ENCODE results near the gene PRMT1. TPM values are rescaled to one million over a fixed set of nuclear protein-coding genes. Genes with fewer than 3 reads are reported as not detected.

The PRMT1 gene
- total RNA-seq, 4 donors from 2014 or later: 102 to 191 (median 144) TPM

GRCh38 chr19:49727217-49728030 is 50.4 kb downstream of the PRMT1 start:
- Histone ChIP-seq H3K36me3 (no peaks in the 10 kb centered on the region), H3K4me3 (no peak overlapping the region), H3K27ac (replicated peaks in 1 of 4) (peak overlapping the region in 2 of 4 donors; percentile 3 to 22), H3K27me3 (no peaks in the 10 kb centered on the region), H3K4me1 (no peaks in the 10 kb centered on the region), H3K9me3 (no peaks in the 10 kb centered on the region)
- 66% methylated on average over 23 of the region's 23 CpGs for WGBS
- TF ChIP-seq EP300 (IDR thresholded peaks at IDR 0.05) (no peak), CTCF (IDR thresholded peaks at IDR 0.05) (no peak), POLR2A (IDR thresholded peaks at IDR 0.05; ENCODE audit: low read depth) (no peak), POLR2AphosphoS5 (IDR thresholded peaks at IDR 0.05) (no peak)
- DNase-seq (ENCODE audit: extremely low spot score): no peak
- intact Hi-C loops (cut with DNase I): no loop called here

GRCh38 chr19:49730166-49730565 is 53.1 kb downstream of the PRMT1 start:
- H3K27me3 ChIP-seq: no peaks in the 10 kb centered on the region
- WGBS: 77% methylated on average over 5 of the region's 5 CpGs
- no peaks in the 10 kb centered on the region for H3K9me3 ChIP-seq
- no peak for DNase-seq (ENCODE audit: extremely low spot score)
- no peak for TF ChIP-seq CTCF (IDR thresholded peaks at IDR 0.05)
- TF ChIP-seq POLR2A (IDR thresholded peaks at IDR 0.05; ENCODE audit: low read depth): no peak
- TF ChIP-seq EP300 (IDR thresholded peaks at IDR 0.05): no peak
- TF ChIP-seq POLR2AphosphoS5 (IDR thresholded peaks at IDR 0.05): no peak
- no peaks in the 10 kb centered on the region for H3K4me1 ChIP-seq
- no peaks in the 10 kb centered on the region for H3K36me3 ChIP-seq
- H3K27ac ChIP-seq (replicated peaks in 1 of 4): no peak overlapping the region
- intact Hi-C loops (cut with DNase I): no loop called here
- H3K4me3 ChIP-seq: no peak overlapping the region

Small RNA genes lying within 50 kb of the gene (small RNA-seq; reads per million reads assigned to genes)
- gene MIR5088: 0 reads per million in 3 donors

Other genes starting within 250 kb of the PRMT1 start
- gene SLC17A7, start 235.7 kb upstream of the PRMT1 start, total RNA-seq: 1 to 10 TPM in 2 of 4 donors, under 1 TPM in 2; 0.83 to 5.2 (median 1.3) TPM
- gene PIH1D1, start 225.5 kb upstream of the PRMT1 start, total RNA-seq: 10 to 100 TPM; 73.6 to 84.0 (median 78.4) TPM
- 10 to 100 TPM; 22.1 to 29.1 (median 26.2) TPM for gene ALDH16A1, start 224.0 kb upstream of the PRMT1 start, total RNA-seq
- gene FLT3LG, start 203.1 kb upstream of the PRMT1 start, total RNA-seq: 10 to 100 TPM in 2 of 4 donors, 1 to 10 TPM in 2; 5.5 to 11.5 (median 10.4) TPM
- gene RPL13A, start 189.7 kb upstream of the PRMT1 start, total RNA-seq: 1,000 to 10,000 TPM; 1,843 to 3,096 (median 2,688) TPM
- gene RPS11, start 180.8 kb upstream of the PRMT1 start, total RNA-seq: 1,000 to 10,000 TPM; 1,719 to 5,089 (median 3,692) TPM
- gene FCGRT, start 164.6 kb upstream of the PRMT1 start, total RNA-seq: 100 to 1,000 TPM; 108 to 234 (median 170) TPM
- gene RCN3, start 149.3 kb upstream of the PRMT1 start, total RNA-seq: 10 to 100 TPM in 3 of 4 donors, 1 to 10 TPM in 1; 9.8 to 22.4 (median 18.0) TPM
- gene NOSIP, start 96.7 kb upstream of the PRMT1 start, total RNA-seq: 10 to 100 TPM; 51.0 to 71.6 (median 59.2) TPM
- gene PRRG2, start 96.0 kb upstream of the PRMT1 start, total RNA-seq: 1 to 10 TPM in 2 of 4 donors, under 1 TPM in 1, not detected in 1; 0.17 to 2.5 (median 1.6) TPM
- gene PRR12, start 86.1 kb upstream of the PRMT1 start, total RNA-seq: 10 to 100 TPM in 3 of 4 donors, 1 to 10 TPM in 1; 9.4 to 29.1 (median 16.3) TPM
- gene RRAS, start 37.1 kb upstream of the PRMT1 start, total RNA-seq: 100 to 1,000 TPM; 134 to 205 (median 187) TPM
- 10 to 100 TPM; 19.2 to 50.9 (median 30.9) TPM for gene SCAF1, start 35.1 kb upstream of the PRMT1 start, total RNA-seq
- gene IRF3, start 11.4 kb upstream of the PRMT1 start, total RNA-seq: 10 to 100 TPM; 38.8 to 61.7 (median 56.7) TPM
- gene BCL2L12, start 11.3 kb upstream of the PRMT1 start, total RNA-seq: 1 to 10 TPM; 4.2 to 9.9 (median 6.0) TPM
- 1 to 10 TPM in 3 of 4 donors, under 1 TPM in 1; 0.83 to 4.1 (median 2.5) TPM for gene ADM5, start 12.3 kb downstream of the PRMT1 start, total RNA-seq
- 1 to 10 TPM; 2.7 to 6.6 (median 3.9) TPM for gene CPT1C, start 13.8 kb downstream of the PRMT1 start, total RNA-seq
- under 1 TPM in 1 of 4 donors, not detected in 3; 0.57 TPM for gene TSKS, start 86.0 kb downstream of the PRMT1 start, total RNA-seq
- 100 to 1,000 TPM in 1 of 4 donors, 10 to 100 TPM in 3; 56.9 to 114 (median 87.8) TPM for gene AP2A1, start 89.7 kb downstream of the PRMT1 start, total RNA-seq
- gene FUZ, start 136.0 kb downstream of the PRMT1 start, total RNA-seq: 10 to 100 TPM; 14.1 to 38.0 (median 23.4) TPM
- gene MED25, start 141.0 kb downstream of the PRMT1 start, total RNA-seq: 10 to 100 TPM; 22.5 to 36.0 (median 34.1) TPM
- gene PTOV1, start 173.9 kb downstream of the PRMT1 start, total RNA-seq: 100 to 1,000 TPM in 1 of 4 donors, 10 to 100 TPM in 3; 60.5 to 102 (median 84.4) TPM
- gene PNKP, start 190.3 kb downstream of the PRMT1 start, total RNA-seq: 10 to 100 TPM; 21.4 to 43.7 (median 27.8) TPM
- 10 to 100 TPM; 15.4 to 30.6 (median 21.9) TPM for gene AKT1S1, start 200.1 kb downstream of the PRMT1 start, total RNA-seq
- gene TBC1D17, start 200.4 kb downstream of the PRMT1 start, total RNA-seq: 10 to 100 TPM; 35.1 to 60.9 (median 44.0) TPM
- under 1 TPM in 2 of 4 donors, not detected in 2; 0.34 to 0.50 TPM for gene IL4I1, start 219.6 kb downstream of the PRMT1 start, total RNA-seq

Measured in esophagus muscularis mucosa (tissue), 4 donors.